NCI-H1930 (cell line): ENCODE measurements around the gene SLAMF6.

Source experiments
- DNase-seq, 2 experiments: peaks; one replicate each; lab custom pipeline; 2025; lab: John Stamatoyannopoulos, UW

The SLAMF6 gene

DNA sequence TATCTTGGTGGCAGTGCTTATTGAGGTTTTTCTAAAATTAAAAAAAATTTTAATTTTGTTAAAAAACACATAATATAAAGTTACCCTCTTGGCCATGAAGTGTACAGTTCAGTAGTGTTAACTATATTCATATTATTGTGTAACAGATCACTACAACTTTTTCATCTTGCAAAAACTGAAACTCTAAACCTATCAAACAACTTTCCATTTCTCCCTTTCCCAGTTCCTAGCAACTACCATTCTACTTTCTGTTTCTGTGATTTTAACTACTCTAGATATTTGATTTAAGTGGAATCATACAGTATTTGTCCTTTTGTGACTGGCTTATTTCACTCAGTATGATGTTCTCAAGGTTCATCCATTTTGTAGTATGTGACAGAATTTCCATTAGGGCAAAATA is 55.5 kb downstream of the SLAMF6 start:
- DNase-seq = no peak

DNA sequence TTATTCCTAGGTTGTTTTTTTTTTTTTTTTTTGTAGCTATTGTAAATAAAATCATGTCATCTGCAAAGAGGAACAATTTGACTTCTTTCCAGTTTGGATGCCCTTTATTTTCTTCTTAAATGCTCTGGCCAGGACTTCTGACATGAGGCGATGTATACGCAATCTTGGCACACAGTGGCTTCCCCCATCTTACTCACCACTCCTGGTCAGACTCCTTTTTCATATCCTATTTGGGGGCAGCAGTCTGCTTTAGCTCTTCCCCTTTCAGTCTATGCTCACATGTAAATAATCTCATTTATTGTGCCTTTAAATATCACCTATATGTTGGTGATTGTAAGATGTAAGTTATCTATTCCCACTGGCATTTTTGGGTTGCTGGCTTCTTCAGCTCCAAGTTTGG is 56.1 kb downstream of the SLAMF6 start:
- no peak for DNase-seq

DNA sequence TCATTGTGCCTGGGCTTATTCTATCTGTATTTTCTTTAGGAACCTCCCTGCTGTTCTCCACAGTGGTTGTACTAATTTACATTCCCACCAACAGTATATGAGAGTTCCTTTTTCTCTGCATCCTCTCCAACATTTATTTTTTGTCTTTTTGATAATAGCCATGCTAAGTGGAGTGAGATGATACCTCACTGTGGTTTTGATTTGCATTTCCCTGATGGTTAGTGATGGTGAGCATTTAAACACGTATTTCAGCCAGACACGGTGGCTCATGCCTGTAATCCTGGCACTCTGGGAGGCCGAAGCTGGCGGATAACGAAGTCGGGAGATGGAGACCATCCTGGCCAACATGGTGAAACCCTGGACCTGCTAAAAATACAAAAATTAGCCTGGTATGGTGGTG is 57.9 kb downstream of the SLAMF6 start:
- no peak for DNase-seq

DNA sequence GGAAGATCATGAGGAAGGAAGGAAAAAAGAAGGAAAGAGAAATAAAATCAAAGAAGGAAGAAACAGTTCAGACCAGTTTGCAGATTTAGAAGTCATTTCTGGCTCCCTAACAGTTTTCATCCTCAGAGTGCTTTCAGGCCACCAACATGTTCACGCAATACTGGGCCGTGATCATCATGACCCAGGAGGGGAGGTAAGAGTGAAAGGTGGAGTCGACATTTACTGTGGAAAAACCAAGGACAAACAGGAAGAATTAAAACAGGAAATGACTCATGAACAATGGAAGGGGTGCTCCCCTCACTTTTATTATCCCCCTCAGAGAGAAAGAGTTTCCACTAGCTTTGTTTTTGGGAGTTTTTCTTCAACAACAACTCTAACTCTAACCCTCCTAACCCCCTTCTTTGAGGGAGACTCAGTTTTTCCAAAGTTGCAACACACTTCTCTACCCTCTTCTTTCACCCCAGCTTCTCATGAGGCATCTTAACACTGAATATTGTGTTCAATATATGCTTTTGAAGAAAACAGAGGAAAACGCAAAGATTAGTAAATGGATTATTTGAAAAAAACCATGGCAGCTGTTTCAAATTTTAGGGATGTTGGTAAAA is 62.3 kb downstream of the SLAMF6 start:
- DNase-seq = no peak

DNA sequence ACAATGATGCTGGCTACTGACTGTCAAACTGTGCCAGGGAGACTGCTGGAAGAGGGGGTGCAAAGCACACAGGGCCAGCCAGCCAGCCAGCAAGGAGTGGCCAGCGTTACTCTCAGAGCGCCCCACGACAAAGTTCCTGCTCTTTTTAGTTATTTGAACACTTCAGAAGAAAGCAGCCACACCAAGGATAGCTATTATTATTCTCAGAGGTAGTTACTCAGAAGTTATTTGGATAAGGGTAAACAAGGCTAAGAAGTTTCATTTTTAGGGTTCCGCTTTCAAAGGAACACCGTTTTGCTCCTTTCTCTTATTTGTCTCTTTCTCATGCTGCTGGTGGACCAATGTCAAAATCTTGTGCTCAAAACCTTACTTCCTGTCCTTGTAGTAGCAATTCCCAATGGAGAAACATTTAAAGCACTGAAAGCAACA is 62.8 kb downstream of the SLAMF6 start:
- no peak for DNase-seq

DNA sequence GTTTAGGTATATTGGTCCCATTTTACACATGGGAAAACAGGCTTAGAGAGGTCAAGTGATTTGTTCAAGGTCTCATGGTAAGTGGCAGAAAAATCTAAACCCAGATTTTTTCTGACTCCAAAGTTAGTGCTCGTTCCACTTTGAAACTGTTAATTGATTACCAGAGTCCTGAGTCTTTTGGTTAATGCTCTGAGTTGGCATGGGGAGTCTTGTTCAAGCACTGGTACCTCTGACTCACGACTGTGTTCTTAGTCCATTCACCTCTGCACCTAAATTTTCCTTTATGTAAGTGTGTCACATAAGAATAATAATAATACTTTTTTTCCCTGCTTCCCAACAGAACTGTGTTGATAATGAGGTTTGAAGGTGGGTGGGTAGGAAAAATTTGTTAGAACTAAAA is 63.4 kb downstream of the SLAMF6 start:
- DNase-seq = no peak

DNA sequence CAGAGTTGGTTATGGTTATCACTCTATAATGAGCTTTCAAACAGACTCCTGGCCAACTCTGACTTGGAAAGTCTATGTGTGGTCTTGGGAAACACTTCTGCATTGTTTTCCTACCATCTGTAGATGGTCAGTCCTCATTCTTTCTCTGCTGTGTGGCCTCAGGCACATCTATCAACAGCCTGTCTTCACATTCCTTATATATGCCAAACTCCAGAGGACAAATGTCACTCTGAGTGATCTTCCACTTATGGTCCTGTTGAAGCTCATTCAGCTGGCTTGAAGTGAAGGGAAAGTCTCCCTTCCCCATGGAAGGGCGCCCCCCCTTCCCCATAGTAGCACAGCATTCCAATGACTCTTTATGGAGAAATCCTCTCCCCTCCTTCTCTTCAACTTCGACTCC is 64.0 kb downstream of the SLAMF6 start:
- no peak for DNase-seq

DNA sequence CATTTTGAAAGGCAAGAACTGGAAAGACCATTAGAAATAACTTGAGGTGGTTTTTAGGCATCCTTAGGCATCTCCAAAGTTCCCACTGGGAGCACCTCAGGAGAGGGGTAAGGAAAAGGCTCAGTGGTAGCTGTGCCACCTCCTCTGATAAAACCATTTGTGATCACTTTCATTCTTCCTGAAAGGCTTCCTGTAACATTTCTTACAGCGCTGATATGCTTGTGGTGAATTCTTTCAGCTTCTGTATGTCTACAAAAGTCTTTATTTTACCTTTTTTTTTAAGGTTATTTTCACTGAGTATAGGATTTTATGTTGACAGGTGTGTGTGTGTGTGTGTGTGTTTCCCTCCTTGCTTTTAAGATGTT is 67.9 kb downstream of the SLAMF6 start:
- no peak for DNase-seq

DNA sequence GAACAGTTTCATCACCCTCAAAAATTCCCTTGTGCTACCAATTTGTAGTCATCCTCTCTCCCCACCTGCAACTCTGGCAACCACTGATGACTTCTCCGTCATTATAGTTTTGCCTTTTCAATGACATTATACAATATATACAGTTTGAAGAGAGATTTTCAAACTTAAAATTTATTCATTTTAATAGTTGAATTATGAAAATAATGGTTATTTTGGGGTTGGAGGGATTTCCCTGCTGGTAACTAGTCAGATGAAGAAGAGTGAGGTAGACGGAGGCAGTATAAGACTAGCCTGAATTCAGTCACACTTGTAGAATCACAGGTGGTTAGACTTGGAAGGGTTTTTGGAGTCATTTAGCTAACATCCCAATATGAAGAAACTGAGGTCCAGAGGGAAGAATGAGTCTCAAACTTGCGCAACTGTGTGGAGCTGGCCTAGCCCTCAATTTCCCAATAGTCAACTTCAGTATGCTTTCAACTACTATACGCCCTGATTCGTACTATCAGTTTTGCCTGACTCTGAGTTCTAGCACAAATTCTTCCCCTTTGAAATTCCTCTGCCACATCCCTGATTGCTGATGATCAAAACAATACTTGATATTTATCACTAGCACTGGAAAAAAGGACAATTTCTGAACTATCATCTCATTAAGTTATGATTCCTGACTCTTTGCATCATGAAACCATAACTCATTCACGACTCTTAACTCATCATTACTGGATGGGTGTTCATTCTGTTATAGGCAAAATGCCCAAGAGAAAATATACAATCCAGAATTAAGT is 68.5 kb downstream of the SLAMF6 start:
- no peak for DNase-seq

DNA sequence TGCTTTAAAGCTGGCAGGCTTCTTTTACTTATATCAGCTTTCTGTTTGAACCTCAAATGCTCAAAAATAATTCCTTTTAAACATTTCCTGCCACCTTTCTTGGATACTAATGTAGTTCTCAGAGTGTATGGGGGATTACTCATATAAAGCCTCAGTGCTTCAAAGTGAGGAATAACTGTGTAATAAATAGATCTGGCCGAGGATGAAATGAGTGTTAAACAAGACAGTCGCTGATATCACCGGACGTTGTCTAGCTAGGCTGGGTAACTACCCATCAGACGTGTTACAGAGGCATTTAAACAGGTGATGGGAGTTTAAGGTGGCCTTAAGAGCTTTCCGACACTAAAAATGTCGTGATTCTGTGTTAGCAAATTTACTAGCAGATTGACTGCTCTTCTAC is 69.6 kb downstream of the SLAMF6 start:
- no peak for DNase-seq

DNA sequence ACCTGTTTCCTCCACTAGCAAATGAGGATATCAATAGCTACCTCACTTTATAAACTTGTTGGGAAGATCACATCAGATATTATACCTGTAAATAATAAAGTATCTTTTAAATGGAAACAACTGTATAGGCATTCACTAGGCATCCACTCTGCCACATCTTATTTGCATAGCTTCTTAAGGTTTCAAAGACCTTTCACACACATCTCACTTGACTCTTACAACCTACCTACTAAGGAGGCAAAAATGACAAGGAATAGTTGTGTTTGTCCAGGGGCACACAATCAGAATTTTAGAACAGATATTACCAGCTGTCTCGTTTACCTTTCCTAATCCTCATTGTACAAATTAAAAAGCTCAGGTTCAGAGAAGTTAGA is 71.2 kb downstream of the SLAMF6 start:
- no peak for DNase-seq

DNA sequence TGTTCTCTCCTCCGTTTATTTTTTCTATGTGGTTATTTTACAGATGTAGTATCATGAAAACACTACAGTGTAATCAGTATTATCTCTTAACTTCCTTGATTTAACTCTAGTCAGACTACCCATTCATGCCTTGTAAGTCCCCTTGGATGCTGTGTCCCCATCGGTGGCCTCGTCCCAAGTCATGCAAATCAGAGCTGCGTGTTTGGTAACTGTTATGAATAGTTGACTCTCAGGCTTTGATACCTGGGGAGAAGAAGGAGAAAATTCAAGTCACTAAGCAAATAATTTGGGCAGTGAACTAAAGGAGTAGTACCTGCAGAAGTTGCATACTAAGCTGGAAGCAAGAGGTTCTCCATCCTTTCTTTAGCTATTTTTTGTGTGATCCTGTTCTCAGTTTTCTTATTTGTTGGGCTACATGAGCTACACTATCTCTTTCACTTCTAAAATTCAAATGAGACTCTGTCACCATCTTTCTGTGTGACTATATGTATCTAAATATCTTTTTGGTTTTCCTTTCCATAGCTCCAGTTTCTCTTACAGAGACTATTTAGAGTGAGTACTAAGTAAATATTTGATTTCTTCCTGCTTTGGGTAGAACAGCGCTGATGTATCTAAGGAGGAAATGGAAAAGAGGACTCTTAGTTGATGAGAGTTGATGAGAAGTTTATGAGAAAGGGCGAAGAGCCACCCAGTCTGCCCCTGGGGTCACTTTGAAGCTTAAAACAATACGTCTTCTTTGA is 71.8 kb downstream of the SLAMF6 start:
- DNase-seq = no peak

DNA sequence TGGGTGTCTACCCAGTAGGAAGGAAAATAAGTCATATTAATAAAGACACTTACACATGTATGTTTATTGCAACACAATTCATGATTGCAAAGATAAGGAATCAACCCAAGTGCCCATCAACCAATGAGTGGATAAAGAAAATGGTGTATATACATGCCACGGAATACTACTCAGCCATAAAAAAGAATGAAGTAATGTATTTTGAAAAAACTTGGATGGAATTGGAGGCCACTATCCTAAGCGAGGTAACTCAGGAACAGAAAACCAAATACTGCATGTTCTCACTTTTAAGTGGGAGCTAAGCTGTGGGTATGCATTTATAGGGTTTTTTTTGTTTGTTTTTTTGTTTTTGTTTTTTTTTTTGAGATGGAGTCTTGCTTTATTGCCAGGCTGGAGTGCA is 73.6 kb downstream of the SLAMF6 start:
- no peak for DNase-seq

DNA sequence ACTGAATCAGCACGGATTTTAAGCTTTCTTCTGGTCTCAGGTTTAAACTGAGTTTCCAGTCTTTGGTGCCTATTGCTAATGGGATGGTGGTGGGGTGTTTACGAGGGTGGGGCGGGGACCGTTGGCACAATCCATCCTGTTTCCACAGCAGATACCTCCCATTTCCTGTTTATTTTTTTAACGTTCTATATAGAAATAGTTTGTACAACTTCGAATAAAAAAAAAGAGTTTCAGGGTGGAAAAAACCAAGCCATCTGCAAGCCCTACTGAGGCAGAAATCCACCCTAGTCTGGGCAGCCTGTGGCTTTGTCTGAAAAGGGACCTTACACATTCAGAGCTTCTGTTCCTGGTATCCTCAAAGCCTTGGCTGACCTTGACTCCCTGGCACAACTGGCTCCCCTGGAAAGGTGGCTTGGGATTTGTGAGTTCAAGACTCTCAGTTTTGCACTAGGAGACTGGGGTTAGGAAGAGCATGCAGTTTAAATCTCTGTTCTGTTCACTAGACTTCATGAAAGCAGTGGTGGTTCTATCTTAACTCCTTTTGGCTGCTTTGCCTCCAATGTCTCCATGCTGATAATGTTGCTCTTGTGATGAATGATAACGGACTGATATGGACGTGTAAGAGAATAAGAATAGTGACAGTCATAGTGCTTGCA is 76.0 kb downstream of the SLAMF6 start:
- no peak for DNase-seq

DNA sequence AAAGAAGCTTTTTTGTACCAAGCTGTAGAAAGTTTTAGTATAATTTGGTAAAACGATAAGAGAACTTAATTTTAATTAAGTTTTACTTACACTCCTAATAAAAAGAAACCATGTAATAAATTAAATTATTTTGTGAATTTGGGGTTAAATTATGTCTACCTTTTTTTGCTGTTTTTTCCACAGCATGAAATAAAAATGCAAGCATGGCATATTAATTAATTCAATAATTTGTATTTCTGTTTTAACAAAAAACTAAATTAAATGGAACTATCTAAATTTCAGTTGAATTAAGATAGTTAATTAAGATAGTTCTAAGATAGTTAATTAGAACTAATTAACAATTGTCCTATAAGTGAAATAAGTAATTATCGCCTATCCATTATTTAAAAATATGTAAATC is 83.3 kb downstream of the SLAMF6 start:
- DNase-seq = no peak

DNA sequence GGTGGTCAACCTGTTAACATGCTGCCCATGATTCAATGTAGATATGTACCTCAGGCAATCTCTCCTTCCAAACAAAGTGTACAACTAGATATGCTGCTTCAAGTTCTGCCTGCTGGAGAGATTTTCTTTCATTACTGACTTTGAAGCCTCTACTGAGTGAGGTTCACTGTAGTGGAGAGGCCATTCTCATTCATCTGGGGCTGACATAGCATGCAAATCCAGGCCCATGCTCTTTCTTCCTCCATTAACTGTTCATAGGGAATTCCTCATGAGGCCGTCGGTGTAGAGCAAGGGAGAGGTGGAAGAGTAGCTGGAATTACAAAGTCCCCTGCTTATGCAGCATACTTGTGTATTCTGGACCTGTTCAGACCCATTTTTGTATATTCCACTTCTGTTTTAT is 84.1 kb downstream of the SLAMF6 start:
- DNase-seq = no peak

DNA sequence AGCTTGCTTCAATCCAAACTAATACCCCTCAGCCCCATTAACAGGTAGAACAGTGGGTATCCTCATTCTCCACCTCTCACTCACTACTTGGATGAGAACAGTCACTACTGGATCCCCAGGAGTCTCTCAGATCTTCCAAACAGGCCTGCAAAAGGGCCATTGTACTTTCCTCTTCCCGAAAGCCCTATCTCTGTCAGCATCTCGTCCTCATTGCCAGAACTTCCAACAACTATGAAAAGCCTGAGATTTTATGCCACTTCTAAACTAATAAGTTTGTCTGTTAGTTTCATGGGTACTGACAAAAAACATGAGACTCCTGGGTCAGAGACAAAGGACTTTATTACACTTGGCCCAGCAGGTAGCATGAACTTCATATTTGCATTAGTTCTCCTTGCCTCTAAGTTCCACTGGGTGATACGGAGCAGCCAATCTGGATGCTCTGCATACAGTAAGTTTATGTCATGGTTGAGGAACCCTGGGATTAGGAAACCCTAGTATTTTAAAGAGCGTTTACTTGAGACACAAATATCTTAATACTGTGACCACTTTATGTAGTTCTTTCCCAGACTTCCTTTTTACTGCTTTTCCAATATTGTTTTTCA is 84.6 kb downstream of the SLAMF6 start:
- DNase-seq = no peak

DNA sequence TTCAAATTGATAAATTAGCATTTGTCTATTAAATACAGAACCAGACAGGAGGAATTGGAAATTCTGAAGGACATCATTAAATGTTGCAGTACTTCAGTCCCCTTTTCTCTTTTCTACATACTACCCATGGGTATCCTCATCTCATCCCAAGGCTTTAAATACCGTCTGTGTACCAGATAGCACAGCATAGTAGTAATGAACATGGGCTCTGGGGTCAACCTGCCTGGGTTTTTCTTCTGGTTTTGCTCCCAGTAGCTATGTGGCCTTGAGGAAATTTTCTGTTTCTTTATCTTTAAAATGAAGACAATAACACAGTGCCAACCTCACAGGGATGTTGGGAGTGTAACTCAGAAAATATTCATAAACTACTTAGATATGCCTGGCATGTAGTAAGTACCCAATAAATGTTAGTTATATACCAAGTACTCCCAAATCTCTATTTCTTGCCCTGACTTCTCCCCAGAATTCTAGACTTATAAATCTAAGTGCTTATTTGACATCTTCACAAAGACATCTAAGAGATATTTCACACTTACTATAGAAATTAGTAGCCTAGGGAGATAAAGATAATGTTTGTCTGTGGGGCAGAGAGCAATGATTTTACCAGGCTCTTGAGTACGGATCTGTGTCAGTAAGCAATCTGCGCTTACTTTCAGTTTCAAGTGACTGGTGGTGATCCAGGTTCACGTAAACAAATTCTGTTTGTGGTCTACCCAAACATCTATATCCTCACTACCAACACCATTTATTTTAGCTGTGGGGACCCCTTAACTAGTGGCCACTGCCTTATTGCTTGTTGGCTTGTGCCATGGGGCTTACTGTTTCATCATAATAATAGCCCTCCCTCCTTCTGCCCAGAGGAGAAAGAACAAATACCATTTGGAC is 85.4 kb downstream of the SLAMF6 start:
- DNase-seq = no peak

DNA sequence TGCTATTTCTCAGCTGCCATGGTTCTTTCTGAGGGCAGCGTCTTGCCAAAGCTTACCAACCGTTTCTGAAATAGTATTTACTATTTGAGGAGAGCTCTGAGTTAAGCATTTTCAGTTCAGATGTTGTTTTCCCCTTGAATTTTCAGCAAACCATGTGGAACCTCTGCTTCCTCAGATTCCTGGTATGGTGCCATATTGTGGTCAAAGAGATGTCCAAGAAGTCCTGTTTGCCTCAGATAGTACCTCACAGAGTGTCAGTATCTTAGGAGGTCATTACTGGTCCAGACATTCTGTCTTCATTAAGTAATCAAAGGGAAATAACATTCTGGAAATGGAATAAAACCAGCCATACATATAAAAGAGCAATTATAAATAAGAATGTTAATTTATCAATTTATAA is 86.1 kb downstream of the SLAMF6 start:
- no peak for DNase-seq
